Measurements from ENCODE around the gene ALDH1A3. TPM values are rescaled to one million over a fixed set of nuclear protein-coding genes. Genes with fewer than 3 reads are reported as not detected.

The ALDH1A3 gene
- total and polyA plus RNA-seq, 4 donors, result 4.5 to 19.0 (median 6.7) TPM

- H3K4me3 ChIP-seq (ENCODE audit: low read length in 2 of 2), result no peak overlapping the region
- WGBS, 2 donors, result 50 to 51% methylated on average over 14 of the region's 14 CpGs
- H3K9me3 ChIP-seq (ENCODE audit: control insufficient read depth, low read length), result no peaks in the 10 kb centered on the region
- H3K4me1 ChIP-seq (ENCODE audit: control insufficient read depth in 1 of 2, insufficient read depth in 2 of 2, low read length in 2 of 2), result peaks cover 0 to 3% of the 10 kb centered on the region in 2 donors
- no peak for ATAC-seq (ENCODE audit: low FRiP score)
- H3K27ac ChIP-seq (ENCODE audit: low read depth in 1 of 2, low read length in 2 of 2), result peak overlapping the region in 1 of 2 donors; percentile 30
- no peak for DNase-seq
- no peaks in the 10 kb centered on the region for H3K27me3 ChIP-seq (ENCODE audit: control insufficient read depth in 1 of 2, insufficient read depth in 2 of 2, low read length in 1 of 2)
- H3K36me3 ChIP-seq (ENCODE audit: control insufficient read depth in 1 of 2, insufficient read depth in 2 of 2, low read length in 1 of 2), result no peaks in the 10 kb centered on the region
- intact Hi-C loops (cut with DNase I), result no loop called here
These were observed 22.2 kb downstream of the ALDH1A3 start for GRCh38 chr15:100901702-100902435.

- Histone ChIP-seq H3K27ac (ENCODE audit: low read depth in 1 of 2, low read length in 2 of 2) (peak overlapping the region in 1 of 2 donors; percentile 62), H3K36me3 (ENCODE audit: control insufficient read depth in 1 of 2, insufficient read depth in 2 of 2, low read length in 1 of 2) (no peaks in the 10 kb centered on the region), H3K9me3 (ENCODE audit: control insufficient read depth, low read length) (no peaks in the 10 kb centered on the region), H3K4me1 (ENCODE audit: control insufficient read depth in 1 of 2, insufficient read depth in 2 of 2, low read length in 2 of 2) (peaks cover 0 to 3% of the 10 kb centered on the region in 2 donors), H3K27me3 (ENCODE audit: control insufficient read depth in 1 of 2, insufficient read depth in 2 of 2, low read length in 1 of 2) (no peaks in the 10 kb centered on the region), H3K4me3 (ENCODE audit: low read length in 2 of 2) (no peak overlapping the region)
- WGBS, 2 donors, result 23 to 29% methylated on average over 22 of the region's 22 CpGs
- intact Hi-C loops (cut with DNase I), result no loop called here
- ATAC-seq (ENCODE audit: low FRiP score) (peak; percentile 79), DNase-seq (peak; percentile 83 to 89)
These were observed 23.0 kb downstream of the ALDH1A3 start for GRCh38 chr15:100902436-100903167.

GRCh38 chr15:100903168-100903554, 23.5 kb downstream of the ALDH1A3 start:
- Histone ChIP-seq H3K27me3 (ENCODE audit: control insufficient read depth in 1 of 2, insufficient read depth in 2 of 2, low read length in 1 of 2) (no peaks in the 10 kb centered on the region), H3K4me1 (ENCODE audit: control insufficient read depth in 1 of 2, insufficient read depth in 2 of 2, low read length in 2 of 2) (peaks cover 0 to 3% of the 10 kb centered on the region in 2 donors), H3K27ac (ENCODE audit: low read depth in 1 of 2, low read length in 2 of 2) (no peak overlapping the region), H3K36me3 (ENCODE audit: control insufficient read depth in 1 of 2, insufficient read depth in 2 of 2, low read length in 1 of 2) (no peaks in the 10 kb centered on the region), H3K4me3 (ENCODE audit: low read length in 2 of 2) (no peak overlapping the region), H3K9me3 (ENCODE audit: control insufficient read depth, low read length) (no peaks in the 10 kb centered on the region)
- intact Hi-C loops (cut with DNase I), result no loop called here
- DNase-seq, result no peak
- WGBS, 2 donors, result 76 to 80% methylated on average over 3 of the region's 3 CpGs
- no peak for ATAC-seq (ENCODE audit: low FRiP score)

GRCh38 chr15:100905850-100906249, 26.2 kb downstream of the ALDH1A3 start:
- Histone ChIP-seq H3K36me3 (ENCODE audit: control insufficient read depth in 1 of 2, insufficient read depth in 2 of 2, low read length in 1 of 2) (no peaks in the 10 kb centered on the region), H3K4me3 (ENCODE audit: low read length in 2 of 2) (no peak overlapping the region), H3K4me1 (ENCODE audit: control insufficient read depth in 1 of 2, insufficient read depth in 2 of 2, low read length in 2 of 2) (no peaks in the 10 kb centered on the region), H3K27me3 (ENCODE audit: control insufficient read depth in 1 of 2, insufficient read depth in 2 of 2, low read length in 1 of 2) (no peaks in the 10 kb centered on the region), H3K9me3 (ENCODE audit: control insufficient read depth, low read length) (no peaks in the 10 kb centered on the region), H3K27ac (ENCODE audit: low read depth in 1 of 2, low read length in 2 of 2) (no peak overlapping the region)
- ATAC-seq (ENCODE audit: low FRiP score) (no peak), DNase-seq (no peak)
- WGBS, 2 donors, result 79 to 83% methylated on average over 8 of the region's 8 CpGs
- intact Hi-C loops (cut with DNase I), result no loop called here

GRCh38 chr15:100908466-100908865, 28.8 kb downstream of the ALDH1A3 start:
- Histone ChIP-seq H3K27ac (ENCODE audit: low read depth in 1 of 2, low read length in 2 of 2) (no peak overlapping the region), H3K36me3 (ENCODE audit: control insufficient read depth in 1 of 2, insufficient read depth in 2 of 2, low read length in 1 of 2) (no peaks in the 10 kb centered on the region), H3K9me3 (ENCODE audit: control insufficient read depth, low read length) (no peaks in the 10 kb centered on the region), H3K4me1 (ENCODE audit: control insufficient read depth in 1 of 2, insufficient read depth in 2 of 2, low read length in 2 of 2) (no peaks in the 10 kb centered on the region), H3K4me3 (ENCODE audit: low read length in 2 of 2) (no peak overlapping the region), H3K27me3 (ENCODE audit: control insufficient read depth in 1 of 2, insufficient read depth in 2 of 2, low read length in 1 of 2) (no peaks in the 10 kb centered on the region)
- no peak for ATAC-seq (ENCODE audit: low FRiP score)
- peak in 1 of 2 donors; percentile 47 for DNase-seq
- WGBS, 2 donors, result 77 to 88% methylated on average over 6 of the region's 6 CpGs
- intact Hi-C loops (cut with DNase I), result no loop called here

- peak in 1 of 2 donors; percentile 30 for DNase-seq
These were observed 29.9 kb downstream of the ALDH1A3 start for GRCh38 chr15:100909565-100909964.

GRCh38 chr15:100909989-100910955, 30.6 kb downstream of the ALDH1A3 start:
- WGBS, 2 donors, result 83 to 85% methylated on average over 11 to 12 of the region's 12 CpGs
- Histone ChIP-seq H3K9me3 (ENCODE audit: control insufficient read depth, low read length) (no peaks in the 10 kb centered on the region), H3K27ac (ENCODE audit: low read depth in 1 of 2, low read length in 2 of 2) (no peak overlapping the region), H3K36me3 (ENCODE audit: control insufficient read depth in 1 of 2, insufficient read depth in 2 of 2, low read length in 1 of 2) (no peaks in the 10 kb centered on the region), H3K4me3 (ENCODE audit: low read length in 2 of 2) (no peak overlapping the region), H3K4me1 (ENCODE audit: control insufficient read depth in 1 of 2, insufficient read depth in 2 of 2, low read length in 2 of 2) (no peaks in the 10 kb centered on the region), H3K27me3 (ENCODE audit: control insufficient read depth in 1 of 2, insufficient read depth in 2 of 2, low read length in 1 of 2) (no peaks in the 10 kb centered on the region)
- ATAC-seq (ENCODE audit: low FRiP score) (peak; percentile 46), DNase-seq (peak in 1 of 2 donors; percentile 38)
- intact Hi-C loops (cut with DNase I), result loop anchor here in 1 of 2 donors (10.0 kb wide), 1 partner anchor 345 kb away; the partner anchor contains the start of gene CHSY1

More at GRCh38 chr15:100909565-100909964, 29.9 kb downstream of the ALDH1A3 start:
- 86 to 87% methylated on average over 4 of the region's 4 CpGs for WGBS, 2 donors
- no peaks in the 10 kb centered on the region for H3K4me1 ChIP-seq (ENCODE audit: control insufficient read depth in 1 of 2, insufficient read depth in 2 of 2, low read length in 2 of 2)
- no peaks in the 10 kb centered on the region for H3K9me3 ChIP-seq (ENCODE audit: control insufficient read depth, low read length)
- H3K27me3 ChIP-seq (ENCODE audit: control insufficient read depth in 1 of 2, insufficient read depth in 2 of 2, low read length in 1 of 2), result no peaks in the 10 kb centered on the region
- no peak for ATAC-seq (ENCODE audit: low FRiP score)
- intact Hi-C loops (cut with DNase I), result no loop called here
- H3K36me3 ChIP-seq (ENCODE audit: control insufficient read depth in 1 of 2, insufficient read depth in 2 of 2, low read length in 1 of 2), result no peaks in the 10 kb centered on the region
- no peak overlapping the region for H3K27ac ChIP-seq (ENCODE audit: low read depth in 1 of 2, low read length in 2 of 2)
- no peak overlapping the region for H3K4me3 ChIP-seq (ENCODE audit: low read length in 2 of 2)

GRCh38 chr15:100911086-100911485, 31.5 kb downstream of the ALDH1A3 start:
- no peaks in the 10 kb centered on the region for H3K4me1 ChIP-seq (ENCODE audit: control insufficient read depth in 1 of 2, insufficient read depth in 2 of 2, low read length in 2 of 2)
- WGBS, 2 donors, result 87 to 89% methylated on average over 10 of the region's 10 CpGs

More at GRCh38 chr15:100911086-100911485, 31.5 kb downstream of the ALDH1A3 start:
- ATAC-seq (ENCODE audit: low FRiP score) (no peak), DNase-seq (peak in 1 of 2 donors; percentile 39)
- H3K27ac ChIP-seq (ENCODE audit: low read depth in 1 of 2, low read length in 2 of 2), result no peak overlapping the region
- no peaks in the 10 kb centered on the region for H3K27me3 ChIP-seq (ENCODE audit: control insufficient read depth in 1 of 2, insufficient read depth in 2 of 2, low read length in 1 of 2)
- intact Hi-C loops (cut with DNase I), result loop anchor here in 1 of 2 donors (10.0 kb wide), 1 partner anchor 344 kb away; the partner anchor contains the start of gene CHSY1
- no peak overlapping the region for H3K4me3 ChIP-seq (ENCODE audit: low read length in 2 of 2)
- no peaks in the 10 kb centered on the region for H3K36me3 ChIP-seq (ENCODE audit: control insufficient read depth in 1 of 2, insufficient read depth in 2 of 2, low read length in 1 of 2)
- H3K9me3 ChIP-seq (ENCODE audit: control insufficient read depth, low read length), result no peaks in the 10 kb centered on the region

Measured in aorta (tissue), 5 donors.